HepG2 (cell line): ENCODE results near the gene GPC4. TPM values are rescaled to one million over a fixed set of nuclear protein-coding genes. Genes with fewer than 3 reads are reported as not detected.

ENCODE experiments used
- ATAC-seq: fragments of 200-7000 bp; cut with Tn5 transposase; 3 replicates; pipeline ENCODE4 v1.9.1; 2020; ENCODE audit warnings: mild to moderate bottlenecking, moderate library complexity
- BruUV-seq: library from RNA; stranded (reverse); fragments of 400-500 nt; replicated peaks from 2 replicates; lab custom pipeline; 2021; lab: Mats Ljungman, UMichigan
- CTCF ChIA-PET: fragments of 300-600 bp; formaldehyde crosslinking; extraction: SDS; loops from one replicate; lab custom pipeline; 2021; ENCODE audit warnings: low total read pairs, inconsistent platforms, low intra/inter-chr PET ratio; lab: Yijun Ruan, JAX
- POLR2A ChIA-PET: fragments of 350-600 bp; sonication (Branson Sonifier 250); formaldehyde crosslinking; loops from one replicate; lab custom pipeline; 2020; ENCODE audit warnings: antibody characterized with exemption, inconsistent platforms; lab: Yijun Ruan, JAX
- DNase-seq: peaks from one replicate; pipeline ENCODE4 v3.0.0-alpha.2; 2015; ENCODE audit warnings: low spot score
- FAIRE-seq: peaks from 3 replicates; lab custom pipeline; 2011; peaks lifted over from hg19 to GRCh38; lab: Jason Lieb, UNC
- H2AFZ ChIP-seq: one replicate; pipeline ENCODE4 v1.6.1; 2011; ENCODE audit warnings: low read length, inconsistent platforms
- H3K27ac ChIP-seq: fragments of 300-600 bp; 3 replicates; pipeline ENCODE4 v1.8.0; 2011; ENCODE audit warnings: mixed run types, mild to moderate bottlenecking, mixed read lengths, low read length, inconsistent platforms; ENCODE audit not compliant: insufficient read depth; ENCODE audit errors: extremely low read length
- H3K27me3 ChIP-seq, 2 experiments: fragments of 200-600 bp in 1 of 2; 2 replicates in 1 of 2; 3 replicates in 1 of 2; pipeline versions ENCODE4 v1.6.0 to v1.8.0; 2011; ENCODE audit warnings: low read length in 2 of 2, mild to moderate bottlenecking in 2 of 2, moderate library complexity in 2 of 2, inconsistent platforms in 1 of 2; ENCODE audit not compliant: insufficient read depth in 2 of 2, control insufficient read depth in 1 of 2
- H3K36me3 ChIP-seq, 2 experiments: fragments of 200-600 bp in 1 of 2; replicated peaks in 1 of 2; 2 replicates in 1 of 2; 3 replicates in 1 of 2; pipeline versions ENCODE4 v1.5.1 to v1.8.0; 2011; ENCODE audit warnings: low read length in 2 of 2, inconsistent platforms in 1 of 2; ENCODE audit not compliant: insufficient read depth in 2 of 2, control insufficient read depth in 1 of 2
- H3K4me1 ChIP-seq: 2 replicates; pipeline ENCODE4 v1.5.1; 2012; ENCODE audit warnings: low read length, inconsistent platforms; ENCODE audit not compliant: insufficient read depth
- H3K4me2 ChIP-seq: 2 replicates; pipeline ENCODE4 v1.6.0; 2011; ENCODE audit warnings: low read depth, low read length, inconsistent platforms
- H3K4me3 ChIP-seq, 3 experiments: fragments of 200-600 bp in 1 of 3; sonication (generic), shearing (Covaris generic) in 1 of 3; replicated peaks in 1 of 3; 2 replicates each; pipeline ENCODE4 v1.5.1; 2011 to 2016; ENCODE audit warnings: low read length in 3 of 3, inconsistent platforms in 2 of 3, low read depth in 2 of 3, mild to moderate bottlenecking in 2 of 3, control low read depth in 1 of 3, mixed read lengths in 1 of 3; ENCODE audit not compliant: insufficient read depth in 1 of 3
- H3K79me2 ChIP-seq: one replicate; pipeline ENCODE4 v1.6.1; 2011; ENCODE audit warnings: low read length, inconsistent platforms; ENCODE audit not compliant: insufficient read depth
- H3K9ac ChIP-seq: 2 replicates; pipeline ENCODE4 v1.6.0; 2011; ENCODE audit warnings: mild to moderate bottlenecking, low read depth, low read length, inconsistent platforms; ENCODE audit not compliant: insufficient read depth
- H3K9me3 ChIP-seq: 2 replicates; pipeline ENCODE4 v1.5.1; 2012; ENCODE audit warnings: mild to moderate bottlenecking, low read length
- H4K20me1 ChIP-seq: 2 replicates; pipeline ENCODE4 v1.6.0; 2011; ENCODE audit warnings: inconsistent platforms, mild to moderate bottlenecking, low read length, moderate library complexity; ENCODE audit not compliant: insufficient read depth
- MLXIP ChIP-seq: sonication (generic); formaldehyde crosslinking; IDR thresholded peaks from 2 replicates; pipeline ENCODE4 v1.9.0; 2021; ENCODE audit warnings: missing genetic modification reagents, borderline replicate concordance
- NR1H2 ChIP-seq: sonication (generic); formaldehyde crosslinking; IDR thresholded peaks from 2 replicates; pipeline ENCODE4 v1.8.1; 2022; ENCODE audit warnings: low read depth, missing genetic modification reagents, borderline replicate concordance
- PAF1 ChIP-seq: IDR thresholded peaks from 2 replicates; pipeline ENCODE4 v1.6.1; 2016; ENCODE audit warnings: missing genetic modification reagents, missing compliant biosample characterization
- RAD51 ChIP-seq: fragments of 450-650 bp; IDR thresholded peaks from 2 replicates; pipeline ENCODE4 v1.6.1; 2016; ENCODE audit warnings: borderline replicate concordance
- SMAD1 ChIP-seq: sonication (generic); formaldehyde crosslinking; IDR thresholded peaks from 2 replicates; pipeline ENCODE4 v1.4.0; 2020; ENCODE audit warnings: missing genetic modification reagents, low read depth, mild to moderate bottlenecking, borderline replicate concordance
- SP1 ChIP-seq, 2 experiments: fragments of 450-650 bp in 1 of 2; sonication (generic) in 1 of 2; formaldehyde crosslinking in 1 of 2; IDR thresholded peaks; 2 replicates each; pipeline versions ENCODE4 v1.4.0 to v1.6.1; 2016 to 2020; ENCODE audit warnings: missing genetic modification reagents in 1 of 2
- SPEN ChIP-seq: sonication (generic); formaldehyde crosslinking; IDR thresholded peaks from 2 replicates; pipeline ENCODE4 v1.5.1; 2020; ENCODE audit warnings: low read depth, mild to moderate bottlenecking, missing genetic modification reagents
- TCF12 ChIP-seq, 2 experiments: fragments of 450-650 bp in 1 of 2; sonication (generic) in 1 of 2; formaldehyde crosslinking in 1 of 2; IDR thresholded peaks; 2 replicates each; pipeline versions ENCODE4 v1.6.1 to v1.8.0; 2017 to 2022; ENCODE audit warnings: antibody characterized with exemption in 1 of 2, mild to moderate bottlenecking in 1 of 2, missing genetic modification reagents in 1 of 2, moderate library complexity in 1 of 2
- TCF7L2 ChIP-seq: IDR thresholded peaks from 2 replicates; pipeline ENCODE4 v1.6.1; 2011; ENCODE audit warnings: mild to moderate bottlenecking, low read depth, low read length, moderate library complexity
- TEAD2 ChIP-seq: sonication (generic); formaldehyde crosslinking; IDR thresholded peaks from 2 replicates; pipeline ENCODE4 v1.9.0; 2021; ENCODE audit warnings: missing genetic modification reagents
- YEATS2 ChIP-seq: sonication (generic); formaldehyde crosslinking; IDR thresholded peaks from 2 replicates; pipeline ENCODE4 v1.4.0; 2020; ENCODE audit warnings: missing genetic modification reagents, borderline replicate concordance
- ZFP36 ChIP-seq: fragments of 150-350 bp; IDR thresholded peaks from 2 replicates; pipeline ENCODE4 v1.6.1; 2018; ENCODE audit warnings: borderline replicate concordance, low read length, low read depth; ENCODE audit not compliant: partially characterized antibody
- ZHX1 ChIP-seq: sonication (generic); formaldehyde crosslinking; IDR thresholded peaks from 2 replicates; pipeline ENCODE4 v1.8.1; 2022; ENCODE audit warnings: low read depth, mild to moderate bottlenecking, missing genetic modification reagents
- WGBS: methylation state at CpG from one replicate; pipeline ENCODE4 v1.1.6; 2017; ENCODE audit warnings: low lambda C conversion rate; 5-methylcytosine and 5-hydroxymethylcytosine counted together
- in situ Hi-C: cut with HindIII; loops from 2 replicates; pipeline ENCODE4 v1.10.0; 2017; ENCODE audit warnings: low pct_unique_long_range_greater_than_20kb; ENCODE audit not compliant: extremely low pct_ligation_motif_present
- intact Hi-C: fragments of 100-400 bp; cut with micrococcal nuclease; formaldehyde crosslinking; loops from one replicate; pipeline ENCODE4 v1.10.0; 2022; ENCODE audit not compliant: unreplicated experiment
- polyA plus RNA-seq, 8 experiments: library from polyadenylated mRNA; depleted of rRNA in 3 of 8; stranded (reverse) in 7 of 8; unstranded in 1 of 8; fragments of >200 nt; fragmentation: Illumina TruSeq in 4 of 8; extraction: Trizol in 4 of 8; gene quantifications; 2 replicates each; pipeline versions ENCODE4 v1.2.1 to v1.2.3, GENCODE V29; 2011 to 2016; ENCODE audit warnings: low read depth in 4 of 8, missing spikeins in 1 of 8, mixed read lengths in 1 of 8; ENCODE audit not compliant: insufficient read depth in 1 of 8
- total RNA-seq, 5 experiments: library from RNA; depleted of rRNA; stranded (reverse); fragments of >200 nt; fragmentation: Illumina TruSeq; extraction: Trizol; gene quantifications; 2 replicates each; pipeline ENCODE4 v1.2.3, GENCODE V29; 2016; ENCODE audit warnings: low read depth in 1 of 5

The GPC4 gene
- total and polyA plus RNA-seq, 2 of the 13 experiments (the other 11 are each of a cell fraction or from before 2014, with no cell fraction given), result 0.29 to 0.38 TPM

GRCh38 chrX:133307094-133307493, 108.2 kb downstream of the GPC4 start:
- Histone ChIP-seq H2AFZ (no peak overlapping the region), H4K20me1 (no peaks in the 10 kb centered on the region), H3K79me2 (no peaks in the 10 kb centered on the region), H3K9ac (no peak overlapping the region), H3K36me3 (no peaks in the 10 kb centered on the region), H3K4me2 (no peak overlapping the region), H3K9me3 (no peaks in the 10 kb centered on the region), H3K27ac (no peak overlapping the region), H3K27me3 (no peaks in the 10 kb centered on the region; a peak in 1 of 5 replicates)
- ATAC-seq (no peak), FAIRE-seq (no peak)
- CTCF ChIA-PET, result no interaction called here
- in situ Hi-C loops, result no loop called here
- POLR2A ChIA-PET, result no interaction called here
- no TSS peak for BruUV-seq
- TF ChIP-seq MLXIP (CRISPR knock-in tag), result no peak
- TF ChIP-seq YEATS2 (CRISPR knock-in tag), result no peak
- TF ChIP-seq RAD51, result no peak
- no peak for TF ChIP-seq NR1H2
- TF ChIP-seq PAF1, result no peak
- TF ChIP-seq ZFP36, result no peak
- TF ChIP-seq TCF12 (IDR thresholded peaks at IDR 0.05), result no peak
- TF ChIP-seq TCF12 (CRISPR knock-in tag; IDR thresholded peaks at IDR 0.05), result no peak
- TF ChIP-seq SP1 (IDR thresholded peaks at IDR 0.05), result no peak
- no peak for TF ChIP-seq SP1 (CRISPR knock-in tag; IDR thresholded peaks at IDR 0.05)
- no peak for TF ChIP-seq TEAD2 (CRISPR knock-in tag)
- TF ChIP-seq SPEN (CRISPR knock-in tag), result no peak
- no peak for TF ChIP-seq ZHX1 (CRISPR knock-in tag)
- no peak for TF ChIP-seq SMAD1 (CRISPR knock-in tag)
- TF ChIP-seq TCF7L2, result no peak
- TF ChIP-seq, all 625 proteins: peak for 0
- intact Hi-C loops, result no loop called here
- Histone ChIP-seq H3K4me1 (no peaks in the 10 kb centered on the region), H3K4me3 (no peak overlapping the region)
- WGBS, result 0% methylated on average over 3 of the region's 3 CpGs
- DNase-seq, result no peak
